CD14-positive monocyte (primary cell): ENCODE results near the gene PRKCA. TPM values are rescaled to one million over a fixed set of nuclear protein-coding genes. Genes with fewer than 3 reads are reported as not detected.
A peak's percentile ranks its signal among the peaks of the same experiment; 100 is the strongest.

Experiments
- DNase-seq, 3 donors: peaks; one replicate each; pipeline ENCODE4 v3.0.0-alpha.2; 2011 to 2022
- H2AFZ ChIP-seq: 2 replicates; pipeline ENCODE4 v1.6.0; 2012; ENCODE audit warnings: mild to moderate bottlenecking, low read depth, low read length, inconsistent platforms; ENCODE audit not compliant: insufficient read depth, poor library complexity, severe bottlenecking
- H3K27ac ChIP-seq, 2 donors: 1 replicate in 1 of 2; 2 replicates in 1 of 2; pipeline ENCODE4 v1.5.1; 2012 to 2013; ENCODE audit warnings: low read length in 2 of 2, control low read depth in 1 of 2, inconsistent platforms in 1 of 2, low read depth in 1 of 2, mild to moderate bottlenecking in 1 of 2
- H3K27me3 ChIP-seq, 2 donors: one replicate each; pipeline versions ENCODE4 v1.6.0 to v1.6.1; 2011 to 2013; ENCODE audit warnings: low read length in 2 of 2; ENCODE audit not compliant: control insufficient read depth in 2 of 2, insufficient read depth in 2 of 2
- H3K36me3 ChIP-seq, 2 donors: replicated peaks in 1 of 2; 1 replicate in 1 of 2; 2 replicates in 1 of 2; pipeline versions ENCODE4 v1.5.1 to v1.6.1; 2012 to 2013; ENCODE audit warnings: low read length in 2 of 2, control low read depth in 1 of 2, inconsistent platforms in 1 of 2, mild to moderate bottlenecking in 1 of 2; ENCODE audit not compliant: insufficient read depth in 2 of 2, control insufficient read depth in 1 of 2
- H3K4me1 ChIP-seq, 2 donors: 1 replicate in 1 of 2; 2 replicates in 1 of 2; pipeline versions ENCODE4 v1.5.1 to v1.6.1; 2012 to 2013; ENCODE audit warnings: low read length in 2 of 2, control low read depth in 1 of 2, inconsistent platforms in 1 of 2, mild to moderate bottlenecking in 1 of 2, moderate library complexity in 1 of 2; ENCODE audit not compliant: insufficient read depth in 2 of 2, control insufficient read depth in 1 of 2
- H3K4me2 ChIP-seq: replicated peaks from 2 replicates; pipeline ENCODE3; 2012; ENCODE audit warnings: low read length, moderate library complexity, mild to moderate bottlenecking; ENCODE audit not compliant: poor library complexity, severe bottlenecking; ENCODE audit errors: extremely low read depth
- H3K4me3 ChIP-seq, 3 experiments: fragments of 200-600 bp in 1 of 3; sonication (generic) in 1 of 3; replicated peaks in 1 of 3; 1 replicate in 2 of 3; 2 replicates in 1 of 3; pipeline ENCODE4 v1.5.1; 2011 to 2013; ENCODE audit warnings: low read length in 3 of 3, mild to moderate bottlenecking in 3 of 3, control low read depth in 2 of 3, low read depth in 2 of 3, inconsistent platforms in 1 of 3, moderate library complexity in 1 of 3
- H3K79me2 ChIP-seq: 2 replicates; pipeline ENCODE4 v1.6.0; 2012; ENCODE audit warnings: mild to moderate bottlenecking, control low read depth, inconsistent platforms, low read length, moderate library complexity; ENCODE audit not compliant: insufficient read depth
- H3K9ac ChIP-seq: 2 replicates; pipeline ENCODE4 v1.6.0; 2017; ENCODE audit warnings: low read length, mild to moderate bottlenecking; ENCODE audit not compliant: insufficient read depth, poor library complexity, severe bottlenecking
- H3K9me3 ChIP-seq, 2 donors: replicated peaks in 1 of 2; 1 replicate in 1 of 2; 2 replicates in 1 of 2; pipeline versions ENCODE4 v1.5.1 to v1.6.1; 2012 to 2013; ENCODE audit warnings: low read length in 2 of 2, control low read depth in 1 of 2; ENCODE audit not compliant: control insufficient read depth in 1 of 2, insufficient read depth in 1 of 2
- H4K20me1 ChIP-seq: 2 replicates; pipeline ENCODE4 v1.6.0; 2012; ENCODE audit warnings: mild to moderate bottlenecking, low read length, control low read depth, moderate library complexity; ENCODE audit not compliant: insufficient read depth
- H3K27ac Mint-ChIP-seq, 7 donors: one replicate each; pipeline ENCODE4 v1.8.0; 2020; ENCODE audit warnings: mild to moderate bottlenecking in 7 of 7, mixed read lengths in 7 of 7, moderate library complexity in 6 of 7, inconsistent platforms in 2 of 7
- H3K27me3 Mint-ChIP-seq, 3 donors: one replicate each; pipeline ENCODE4 v1.8.0; 2021 to 2022; ENCODE audit warnings: low read depth in 3 of 3, mild to moderate bottlenecking in 3 of 3, mixed read lengths in 3 of 3, moderate library complexity in 3 of 3, inconsistent platforms in 1 of 3
- H3K36me3 Mint-ChIP-seq, 2 donors: one replicate each; pipeline ENCODE4 v1.8.0; 2020; ENCODE audit warnings: mixed read lengths in 2 of 2, inconsistent platforms in 1 of 2, mild to moderate bottlenecking in 1 of 2
- H3K4me1 Mint-ChIP-seq: one replicate; pipeline ENCODE4 v1.8.0; 2020; ENCODE audit warnings: mild to moderate bottlenecking, mixed read lengths
- H3K4me3 Mint-ChIP-seq, 2 donors: one replicate each; pipeline ENCODE4 v1.8.0; 2020; ENCODE audit warnings: mild to moderate bottlenecking in 2 of 2, mixed read lengths in 2 of 2, moderate library complexity in 1 of 2
- H3K9me3 Mint-ChIP-seq, 7 donors: one replicate each; pipeline ENCODE4 v1.8.0; 2020 to 2022; ENCODE audit warnings: mixed read lengths in 7 of 7, mild to moderate bottlenecking in 6 of 7, moderate library complexity in 6 of 7, inconsistent platforms in 2 of 7
- WGBS: methylation state at CpG from one replicate; pipeline ENCODE4 v1.1.5; 2013; ENCODE audit warnings: missing lambda C conversion rate; ENCODE audit not compliant: insufficient coverage; 5-methylcytosine and 5-hydroxymethylcytosine counted together
- intact Hi-C, 2 donors: fragments of 100-400 bp; cut with micrococcal nuclease; formaldehyde crosslinking; loops; one replicate each; pipeline versions ENCODE4 v1.15.0 to v1.15.1; 2023
- polyA plus RNA-seq, 3 donors: library from polyadenylated mRNA; depleted of rRNA in 1 of 3; unstranded in 2 of 3; stranded (reverse) in 1 of 3; fragments of 300-500 nt in 2 of 3; fragments of >200 nt in 1 of 3; fragmentation: Illumina TruSeq in 2 of 3; gene quantifications; 1 replicate in 2 of 3; 2 replicates in 1 of 3; pipeline ENCODE4 v1.2.3, GENCODE V29; 2012 to 2021
- TF ChIP-seq, protein P1 (sequence below): fragments of 200-600 bp; IDR thresholded peaks from one replicate; pipeline ENCODE4 v1.8.0; 2022; ENCODE audit warnings: antibody characterized with exemption, mild to moderate bottlenecking

PRKCA gene
- polyA plus RNA-seq, 3 donors, result 0.22 to 7.1 (median 0.30) TPM

DNA sequence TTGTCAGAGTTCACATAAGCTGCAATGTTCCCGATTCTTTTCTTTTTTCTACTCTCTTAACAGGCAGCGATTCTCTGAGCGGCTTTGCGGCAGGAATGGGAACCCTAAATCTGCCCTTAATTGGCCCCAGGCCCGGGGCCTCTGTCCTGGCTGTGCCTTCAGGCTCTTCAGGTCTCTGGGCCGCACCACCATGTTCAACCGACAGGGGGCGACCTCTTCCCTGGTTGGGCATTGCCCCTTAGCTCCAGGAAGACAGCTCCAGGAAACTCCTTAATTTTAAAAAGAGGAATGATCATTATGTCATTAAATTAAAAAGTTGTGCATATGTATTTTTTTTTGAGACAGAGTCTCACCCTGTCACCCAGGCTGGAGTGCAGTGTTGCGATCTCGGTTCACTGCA is 552.8 kb downstream of the PRKCA start:
- no peak for DNase-seq
- Histone ChIP-seq H3K4me2 (no peak overlapping the region), H4K20me1 (no peaks in the 10 kb centered on the region), H3K27me3 (no peaks in the 10 kb centered on the region), H3K79me2 (no peaks in the 10 kb centered on the region), H3K4me1 (no peaks in the 10 kb centered on the region), H2AFZ (no peak overlapping the region), H3K9ac (no peak overlapping the region), H3K9me3 (peaks cover 4 to 5% of the 10 kb centered on the region in 2 donors), H3K27ac (no peak overlapping the region), H3K36me3 (no peaks in the 10 kb centered on the region), H3K4me3 (no peak overlapping the region)
- Mint-ChIP-seq H3K9me3 (peaks cover 6 to 22% (median 17%) of the 10 kb centered on the region in 7 donors), H3K4me3 (no peak overlapping the region), H3K27ac (no peak overlapping the region), H3K36me3 (no peaks in the 10 kb centered on the region), H3K27me3 (peaks cover 6 to 11% (median 8%) of the 10 kb centered on the region in 3 donors), H3K4me1 (no peaks in the 10 kb centered on the region)
- intact Hi-C loops, result no loop called here
- TF ChIP-seq, protein P1, sequence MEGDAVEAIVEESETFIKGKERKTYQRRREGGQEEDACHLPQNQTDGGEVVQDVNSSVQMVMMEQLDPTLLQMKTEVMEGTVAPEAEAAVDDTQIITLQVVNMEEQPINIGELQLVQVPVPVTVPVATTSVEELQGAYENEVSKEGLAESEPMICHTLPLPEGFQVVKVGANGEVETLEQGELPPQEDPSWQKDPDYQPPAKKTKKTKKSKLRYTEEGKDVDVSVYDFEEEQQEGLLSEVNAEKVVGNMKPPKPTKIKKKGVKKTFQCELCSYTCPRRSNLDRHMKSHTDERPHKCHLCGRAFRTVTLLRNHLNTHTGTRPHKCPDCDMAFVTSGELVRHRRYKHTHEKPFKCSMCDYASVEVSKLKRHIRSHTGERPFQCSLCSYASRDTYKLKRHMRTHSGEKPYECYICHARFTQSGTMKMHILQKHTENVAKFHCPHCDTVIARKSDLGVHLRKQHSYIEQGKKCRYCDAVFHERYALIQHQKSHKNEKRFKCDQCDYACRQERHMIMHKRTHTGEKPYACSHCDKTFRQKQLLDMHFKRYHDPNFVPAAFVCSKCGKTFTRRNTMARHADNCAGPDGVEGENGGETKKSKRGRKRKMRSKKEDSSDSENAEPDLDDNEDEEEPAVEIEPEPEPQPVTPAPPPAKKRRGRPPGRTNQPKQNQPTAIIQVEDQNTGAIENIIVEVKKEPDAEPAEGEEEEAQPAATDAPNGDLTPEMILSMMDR, result peak; percentile 32
- WGBS, result 97% methylated on average over 8 of the region's 10 CpGs

DNA sequence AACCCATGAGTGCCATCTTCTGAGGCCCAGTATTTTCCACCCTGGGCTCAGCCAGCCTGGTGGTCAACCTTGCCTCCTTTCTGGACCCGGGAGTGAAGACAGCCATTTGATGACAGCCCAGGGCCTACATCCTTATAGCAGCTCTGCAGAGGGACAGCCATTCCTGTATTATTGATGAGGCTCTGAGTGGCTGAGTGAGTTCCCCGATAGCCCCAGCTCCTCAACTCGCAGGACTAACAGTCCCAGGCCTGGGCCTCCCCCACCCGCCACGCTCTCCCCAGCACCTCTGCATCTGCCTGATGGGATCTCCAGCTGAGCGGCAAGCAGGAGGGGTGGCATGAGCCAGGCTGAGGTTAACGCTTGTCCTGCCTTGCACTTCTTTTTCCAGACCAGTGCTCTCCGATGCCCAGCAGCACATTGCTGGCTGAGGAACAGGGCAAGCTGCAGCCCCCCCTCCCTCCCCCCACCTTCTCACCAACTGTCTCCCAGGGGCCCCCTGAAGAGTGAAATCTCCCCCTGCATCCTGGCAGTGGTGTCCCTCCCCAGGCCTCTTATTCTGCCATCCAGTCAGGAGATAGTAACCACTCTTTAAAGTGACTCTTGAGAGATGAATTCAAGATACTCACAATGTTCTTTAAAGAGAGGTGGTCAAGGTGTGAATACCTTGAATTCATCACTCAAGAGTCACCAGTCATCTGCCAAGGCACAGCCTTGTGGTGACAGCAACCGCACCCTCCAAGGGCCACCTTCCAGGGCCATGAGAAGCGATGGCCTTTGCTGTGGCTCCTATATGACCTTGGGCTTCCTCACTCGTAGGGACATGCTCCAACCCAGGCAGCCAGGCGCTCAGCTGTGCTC is 556.0 kb downstream of the PRKCA start:
- H3K9me3 ChIP-seq, result peaks cover 4 to 5% of the 10 kb centered on the region in 2 donors
- 92% methylated on average over 8 of the region's 12 CpGs for WGBS
- no peak overlapping the region for H3K4me3 Mint-ChIP-seq
- H3K9ac ChIP-seq, result no peak overlapping the region
- H3K9me3 Mint-ChIP-seq, result peaks cover 8 to 23% (median 15%) of the 10 kb centered on the region in 7 donors
- intact Hi-C loops, result no loop called here
- H3K27me3 ChIP-seq, result no peaks in the 10 kb centered on the region
- DNase-seq, result no peak
- no peaks in the 10 kb centered on the region for H3K4me1 ChIP-seq
- peaks cover 7 to 8% (median 8%) of the 10 kb centered on the region in 3 donors for H3K27me3 Mint-ChIP-seq
- H3K4me1 Mint-ChIP-seq, result no peaks in the 10 kb centered on the region
- TF ChIP-seq, protein P1, result no peak
- no peak overlapping the region for H3K27ac ChIP-seq
- H2AFZ ChIP-seq, result no peak overlapping the region
- no peaks in the 10 kb centered on the region for H3K79me2 ChIP-seq
- no peak overlapping the region for H3K27ac Mint-ChIP-seq
- no peaks in the 10 kb centered on the region for H4K20me1 ChIP-seq
- no peaks in the 10 kb centered on the region for H3K36me3 ChIP-seq
- H3K4me3 ChIP-seq, result no peak overlapping the region
- no peak overlapping the region for H3K4me2 ChIP-seq
- H3K36me3 Mint-ChIP-seq, result no peaks in the 10 kb centered on the region
